HG03060 (cell line): Measurements from ENCODE around the gene FBXW12.

Experiments
- ATAC-seq: cut with Tn5 transposase; IDR thresholded peaks from one replicate; pipeline ENCODE4 v1.9.1; 2021; ENCODE audit warnings: low read depth, moderate number of reproducible peaks; ENCODE audit not compliant: unreplicated experiment

FBXW12 gene

DNA sequence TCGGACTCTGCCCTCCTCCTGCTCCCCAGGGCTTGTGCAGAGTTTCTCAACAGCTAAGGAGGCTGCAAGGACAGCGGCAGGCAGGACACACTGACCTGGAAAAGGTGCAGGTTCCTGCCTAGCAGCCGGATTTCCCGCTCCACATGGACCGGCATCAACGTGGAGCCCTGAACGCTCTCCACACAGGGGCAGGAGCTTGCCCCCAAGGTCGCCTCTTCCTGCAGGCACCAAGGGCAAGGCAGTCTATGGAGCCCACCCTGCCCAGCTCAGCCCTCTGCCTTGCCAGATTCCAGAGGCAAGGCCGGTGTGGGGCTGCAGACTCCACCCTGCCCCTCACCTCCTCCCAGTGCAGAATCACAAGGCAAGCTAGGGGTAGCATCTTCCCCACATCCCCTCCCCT is 47.1 kb downstream of the FBXW12 start:
- no peak for ATAC-seq

DNA sequence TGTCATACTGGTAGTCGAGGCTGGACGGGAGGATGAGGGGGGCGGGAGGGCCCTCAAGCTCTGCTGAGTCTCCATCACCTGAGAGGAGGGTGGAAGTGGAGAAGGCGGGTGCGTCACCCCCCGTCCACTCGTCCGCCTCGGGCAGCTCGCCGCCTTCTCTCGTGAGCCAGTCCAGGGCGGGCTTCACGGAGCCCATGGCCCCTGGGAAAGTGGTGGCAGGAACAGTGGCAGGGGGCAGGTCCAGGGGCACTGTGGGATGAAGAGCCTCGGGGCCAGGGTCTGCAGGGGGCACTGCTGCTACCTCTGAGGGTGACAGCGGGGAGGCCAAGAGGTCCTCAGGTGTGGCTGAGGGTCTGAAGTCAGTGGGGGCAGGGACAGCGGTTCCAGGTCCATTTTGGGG is 47.6 kb downstream of the FBXW12 start:
- ATAC-seq: no peak

DNA sequence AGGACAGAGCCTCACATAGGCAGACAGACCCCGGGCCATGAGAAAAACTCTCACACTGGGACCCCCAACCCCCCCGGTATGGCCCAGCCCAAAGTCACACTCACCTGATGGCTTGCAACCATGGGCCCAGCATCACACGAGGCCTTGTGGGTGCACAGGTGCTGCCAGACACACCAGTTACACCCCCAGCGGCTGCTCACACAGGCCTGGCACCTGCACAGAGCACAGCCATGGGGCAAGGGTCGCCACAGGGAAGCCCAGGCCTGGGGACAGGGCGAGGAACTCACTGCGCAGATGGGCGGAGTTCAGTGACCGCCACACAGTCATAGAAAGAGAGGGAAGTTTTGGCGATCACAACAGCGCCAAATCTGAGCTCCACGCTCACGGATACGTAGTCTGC is 48.5 kb downstream of the FBXW12 start:
- no peak for ATAC-seq

- no peak for ATAC-seq
These were observed 50.3 kb downstream of the FBXW12 start for GRCh38 chr3:48422272-48422671.

DNA sequence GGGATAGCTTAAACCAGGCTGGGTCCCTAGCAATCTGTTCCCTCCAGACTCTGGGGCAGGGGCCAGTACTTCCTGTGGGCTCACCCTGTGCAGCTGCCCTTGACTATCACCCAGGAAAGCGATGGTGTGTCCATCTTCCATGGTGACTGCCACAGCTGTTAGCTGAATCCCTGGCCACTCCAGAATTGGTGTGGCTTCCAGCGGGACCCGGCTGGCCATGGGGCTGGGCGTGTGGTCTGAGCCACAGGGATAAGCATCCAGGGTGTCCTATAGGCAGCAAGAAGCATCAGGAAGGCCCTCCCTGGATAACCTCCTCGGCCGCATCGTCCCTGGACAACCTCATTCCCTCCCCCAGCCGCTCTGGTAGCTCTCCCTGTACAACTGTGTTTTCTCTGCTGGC is 50.7 kb downstream of the FBXW12 start:
- no peak for ATAC-seq

- ATAC-seq: no peak
These were observed 51.3 kb downstream of the FBXW12 start for GRCh38 chr3:48423241-48423882.

DNA sequence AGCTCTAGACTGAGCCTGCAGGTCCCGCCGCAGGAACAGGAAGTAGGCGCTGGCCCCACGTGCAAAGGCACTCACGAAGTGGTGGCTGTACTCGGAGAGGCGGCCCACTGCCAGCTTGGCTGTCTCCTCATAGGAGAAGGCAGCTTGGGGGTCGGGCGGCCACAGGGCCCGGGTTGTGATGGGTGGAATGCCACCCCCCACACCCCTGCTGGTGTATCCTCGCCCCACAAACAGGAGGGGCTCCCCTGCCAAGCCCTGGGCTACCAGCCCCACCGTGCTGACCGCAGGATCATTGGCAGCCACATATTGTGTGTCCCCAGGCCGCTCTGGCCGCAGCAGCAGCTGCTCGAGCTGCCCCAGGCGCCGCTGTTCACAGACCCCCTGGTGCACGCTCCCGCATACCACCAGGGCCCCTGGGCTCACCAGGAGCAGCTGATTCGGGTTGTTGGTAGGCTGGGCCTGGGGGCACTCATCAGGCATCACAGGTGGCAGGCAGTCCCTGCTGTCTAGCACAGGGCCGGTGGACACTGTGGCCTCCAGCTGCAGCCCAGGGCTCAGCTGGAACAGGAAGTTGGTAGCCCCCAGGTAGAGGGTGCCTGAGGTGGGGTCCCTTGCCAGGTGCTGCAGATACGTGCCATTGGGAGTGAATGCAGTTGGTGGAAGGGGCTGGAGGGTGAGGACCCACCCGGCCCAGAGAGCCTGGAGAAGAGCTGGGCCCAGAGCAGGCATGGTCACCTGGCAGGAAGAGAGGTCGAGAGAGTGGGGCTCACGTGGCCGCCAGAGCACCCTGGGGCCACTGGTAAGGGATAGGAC is 52.1 kb downstream of the FBXW12 start:
- no peak for ATAC-seq

GRCh38 chr3:48425281-48425812 is 53.3 kb downstream of the FBXW12 start:
- no peak for ATAC-seq

DNA sequence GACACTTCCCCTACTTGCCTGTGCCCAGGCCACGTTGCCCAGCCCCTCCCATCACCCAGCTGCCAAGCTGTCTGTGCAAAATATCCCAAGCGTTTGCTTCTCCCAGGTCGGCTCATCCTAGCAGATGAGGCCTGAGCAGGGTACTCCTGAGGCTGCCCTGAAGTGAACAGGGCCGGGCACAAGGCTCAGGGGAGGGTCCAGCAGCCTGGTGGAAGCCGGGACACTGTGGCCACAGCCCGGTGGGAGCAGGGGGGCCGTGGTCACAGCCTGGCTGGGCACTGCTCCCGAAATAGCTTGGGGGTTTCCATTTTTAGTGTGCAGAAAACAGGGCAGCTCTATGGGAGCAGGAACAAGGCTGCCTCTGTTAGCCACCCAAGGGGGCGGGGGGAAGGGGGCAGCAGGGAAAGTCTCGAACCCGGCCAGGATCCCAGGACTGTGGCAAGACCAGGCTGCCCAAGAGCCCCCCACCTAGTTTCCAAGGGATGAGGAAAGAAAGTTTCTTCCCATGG is 54.4 kb downstream of the FBXW12 start:
- no peak for ATAC-seq

DNA sequence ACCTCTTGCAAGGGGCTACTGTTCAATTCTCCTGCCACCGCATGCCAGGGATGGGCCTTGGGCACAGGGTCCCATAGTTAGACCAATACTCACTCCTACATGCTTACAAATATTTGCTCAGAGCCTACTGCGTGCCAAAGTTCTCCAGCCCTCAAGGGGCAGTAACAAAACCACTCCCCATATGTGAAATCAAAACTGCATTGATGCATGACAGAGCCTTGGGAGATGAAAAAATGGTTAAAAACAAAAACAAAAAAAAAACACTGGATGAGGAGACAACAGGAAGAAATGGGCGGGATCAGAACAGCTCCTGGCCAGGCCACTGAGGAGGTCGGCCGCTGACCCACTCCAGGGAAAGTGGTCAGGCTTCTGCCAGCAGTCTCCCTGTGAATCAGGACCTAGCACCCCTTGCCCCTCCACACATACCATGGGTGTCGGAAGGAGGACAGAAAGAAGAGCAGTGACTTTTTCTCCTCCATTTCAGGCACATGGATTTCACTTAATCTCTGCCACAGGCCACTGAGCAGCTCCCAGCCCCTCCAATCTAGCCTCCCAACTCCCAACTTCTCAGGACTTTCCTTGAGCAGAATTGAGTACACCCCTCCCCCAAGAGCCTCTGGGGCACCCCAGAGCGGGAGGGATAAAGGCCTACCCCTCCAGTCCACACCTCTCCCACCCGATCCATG is 55.1 kb downstream of the FBXW12 start:
- ATAC-seq: no peak

DNA sequence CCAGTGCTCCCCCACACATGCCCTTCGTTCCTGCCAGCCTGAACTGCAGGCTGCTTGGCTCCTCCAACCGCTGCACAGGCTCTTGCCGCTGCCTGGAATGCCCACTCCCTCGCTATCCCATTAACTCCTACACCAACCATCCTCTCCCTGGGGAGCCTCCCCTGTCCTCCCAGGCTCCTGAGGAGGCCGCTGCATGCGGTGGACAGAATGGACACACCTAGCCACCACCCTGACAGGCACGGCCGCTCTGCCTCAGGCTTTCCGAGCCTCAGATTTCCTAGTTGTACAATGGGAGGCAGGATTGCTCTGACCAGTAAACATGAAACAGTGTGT is 55.6 kb downstream of the FBXW12 start:
- ATAC-seq: no peak

DNA sequence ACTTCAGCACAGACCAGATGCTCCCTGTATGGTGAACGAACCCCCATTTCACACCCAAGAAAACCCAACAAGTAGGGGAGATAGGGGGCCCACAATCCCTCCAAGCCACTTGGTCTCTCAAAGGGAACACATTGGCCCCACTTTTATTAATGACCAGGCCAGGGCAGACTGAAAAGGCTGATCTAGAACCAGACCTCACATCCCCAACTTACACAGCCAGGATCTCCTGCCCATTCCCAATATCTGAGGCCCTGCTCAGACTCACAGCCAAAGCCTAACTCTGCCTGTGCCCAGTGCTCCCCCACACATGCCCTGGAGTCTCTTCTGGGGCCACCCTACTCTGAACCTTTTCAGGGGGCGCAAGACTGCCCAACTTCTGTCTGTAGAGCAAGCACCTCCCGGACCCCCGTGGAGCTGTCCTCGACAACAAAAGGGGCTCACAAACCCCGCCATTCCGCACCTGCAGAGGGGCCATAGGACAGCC is 56.1 kb downstream of the FBXW12 start:
- no peak for ATAC-seq

- no peak for ATAC-seq
These were observed 56.7 kb downstream of the FBXW12 start for GRCh38 chr3:48428572-48429316.

GRCh38 chr3:48429317-48429959 is 57.4 kb downstream of the FBXW12 start:
- no peak for ATAC-seq

DNA sequence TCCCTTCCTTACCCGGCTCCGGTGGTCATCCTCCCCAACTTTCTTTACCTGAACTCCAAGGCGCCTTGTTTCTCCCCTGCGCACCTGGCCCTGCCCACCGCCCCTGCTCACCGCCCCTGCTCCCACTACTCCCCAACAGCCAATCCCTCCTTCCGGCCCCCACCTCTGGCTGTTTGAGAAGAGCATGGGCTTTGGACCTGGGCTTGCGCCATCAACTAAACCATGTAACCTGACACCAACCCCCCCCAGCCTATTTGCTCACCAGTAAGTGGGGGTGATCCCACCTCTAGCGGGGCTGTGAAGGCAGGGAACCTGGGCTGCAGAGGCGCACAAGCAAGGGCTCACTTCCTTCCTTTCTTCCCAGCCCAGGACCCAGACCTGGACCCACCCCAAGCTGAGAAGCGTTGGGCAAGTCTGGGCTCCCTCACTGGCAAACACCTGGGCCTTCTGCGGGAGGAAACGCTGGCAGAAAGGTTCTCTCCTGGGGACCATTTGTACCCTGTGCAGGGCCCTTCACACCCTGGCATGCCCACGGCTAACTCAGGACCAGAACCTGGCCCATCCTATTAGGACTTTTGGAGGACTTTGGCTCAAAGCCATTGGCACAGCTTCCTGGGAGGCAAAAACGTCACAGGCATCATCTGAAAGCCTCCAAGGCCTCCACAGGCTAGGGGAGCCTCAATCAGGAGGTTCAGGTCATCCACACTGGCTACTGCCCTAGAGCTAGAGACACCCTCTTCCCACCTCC is 58.1 kb downstream of the FBXW12 start, which contains the start of gene PLXNB1:
TSS of gene PLXNB1 (minus strand) at position 127 of the 748 bp plus-strand sequence. CDS start 5,475 bp downstream, outside the sequence.
- ATAC-seq: no peak

DNA sequence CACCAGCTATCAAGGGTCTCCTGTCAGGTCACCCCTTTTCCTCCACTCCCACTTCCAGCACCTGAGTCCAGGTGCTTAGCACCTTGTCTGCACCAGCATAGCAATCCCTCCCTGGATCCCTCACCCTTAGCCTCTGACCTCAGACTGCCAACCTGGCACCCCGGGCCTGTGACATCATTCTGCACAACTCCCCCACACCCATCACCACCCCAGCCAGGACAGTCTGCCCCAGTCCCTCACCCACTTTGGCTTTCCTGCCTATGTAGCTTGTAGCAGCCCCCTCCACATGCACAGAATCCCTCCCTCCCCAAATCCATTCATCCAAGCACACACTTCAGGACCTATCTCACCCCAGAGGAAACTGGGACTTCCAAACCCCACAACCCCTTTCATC is 58.7 kb downstream of the FBXW12 start:
- no peak for ATAC-seq

GRCh38 chr3:48431224-48432029 is 59.4 kb downstream of the FBXW12 start:
- ATAC-seq: no peak
